Fibroblast of skin of scalp (primary cell): Measurements from ENCODE around the gene ASCL2.
"Not testable (repeated sequence)": the region's sequence is repeated elsewhere in the genome, so short reads cannot be mapped to it uniquely, and the experiment has no call there.

ENCODE experiments used
- DNase-seq: peaks from one replicate; pipeline ENCODE4 v3.0.0-alpha.2; 2013

ASCL2 gene

DNA sequence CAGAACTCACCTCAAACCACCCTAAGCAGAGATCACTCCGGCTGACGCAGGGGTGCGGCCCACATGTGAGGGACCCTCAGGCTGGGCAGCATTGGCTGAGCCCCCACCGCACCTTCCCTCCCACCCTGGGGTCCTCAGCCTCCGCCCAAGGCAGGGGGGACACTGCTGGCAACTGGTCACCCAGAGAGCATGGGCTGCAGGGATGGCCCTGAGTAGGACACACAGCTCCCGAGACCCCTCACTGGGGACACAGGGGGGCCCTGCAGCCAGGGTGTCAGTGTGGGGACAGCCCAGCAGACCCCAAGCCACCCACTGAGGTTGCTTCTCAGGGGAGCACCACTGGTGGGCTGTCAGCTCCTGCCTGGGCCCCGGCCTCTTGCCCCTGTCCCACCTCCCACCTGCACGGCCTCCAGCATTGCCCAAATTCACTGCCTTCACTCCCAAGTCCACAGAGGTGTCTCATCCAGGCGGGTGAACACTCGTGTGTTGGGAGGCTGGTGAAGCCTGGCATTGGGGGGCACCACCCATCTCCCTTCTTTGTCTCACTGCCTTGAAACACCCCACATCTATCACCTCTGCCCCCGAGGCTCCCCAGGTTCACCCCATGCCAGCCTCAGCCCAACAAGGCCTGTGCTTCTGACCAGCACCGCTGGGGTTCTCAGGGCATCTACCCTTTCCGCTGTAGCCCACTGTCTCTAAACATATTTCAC is 26.7 kb upstream of the ASCL2 start:
- DNase-seq: no peak

DNA sequence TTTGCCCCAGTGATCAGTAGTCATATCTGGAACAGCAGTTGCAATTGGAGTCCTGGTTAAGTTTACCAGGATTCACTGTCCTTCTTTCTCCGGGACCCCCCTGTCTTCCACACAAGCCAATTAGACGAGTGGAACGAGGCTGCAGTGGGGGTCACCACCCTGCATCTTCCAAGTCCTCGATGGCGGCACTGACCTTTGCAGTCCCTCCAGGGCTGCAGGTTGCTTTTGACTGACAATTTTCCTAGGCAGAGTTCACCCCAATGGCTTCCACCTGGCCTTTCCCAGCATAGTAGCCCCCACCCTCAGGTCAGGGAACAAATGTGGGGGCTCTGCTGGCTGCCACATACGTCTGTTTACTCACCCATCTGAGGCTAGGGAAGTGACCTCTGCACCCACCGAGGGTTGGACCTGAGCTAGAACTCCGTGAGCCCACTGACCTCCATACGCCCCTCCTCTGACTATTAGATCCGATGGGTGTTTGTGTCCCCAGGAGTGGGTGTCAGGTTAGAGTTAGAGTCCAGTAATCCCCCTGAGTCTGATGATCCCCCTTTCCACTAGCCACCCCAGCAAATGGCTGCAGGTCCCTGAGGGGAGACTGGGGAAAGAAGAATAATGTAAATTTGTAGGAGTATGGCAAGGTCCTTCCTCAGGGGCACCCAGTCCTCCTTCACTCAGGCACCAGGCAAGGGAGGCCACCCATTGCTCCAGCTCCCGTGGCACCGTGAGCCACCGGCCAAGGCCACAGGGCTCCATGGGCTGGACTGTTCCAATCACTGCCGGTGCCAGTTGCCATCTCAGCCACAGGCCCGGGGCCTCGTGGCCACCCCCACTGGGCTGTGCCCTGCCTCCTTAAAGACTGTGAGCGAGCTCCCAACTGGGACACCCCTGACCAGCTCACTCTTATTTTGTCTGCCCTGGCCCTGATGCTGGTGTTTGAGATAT is 25.9 kb upstream of the ASCL2 start:
- DNase-seq: no peak

- DNase-seq: no peak
These were observed 24.5 kb upstream of the ASCL2 start for GRCh38 chr11:2294926-2295290.

- no peak for DNase-seq
These were observed 23.9 kb upstream of the ASCL2 start for GRCh38 chr11:2293984-2294925.

- DNase-seq: no peak
These were observed 23.2 kb upstream of the ASCL2 start for GRCh38 chr11:2293531-2293971.

DNA sequence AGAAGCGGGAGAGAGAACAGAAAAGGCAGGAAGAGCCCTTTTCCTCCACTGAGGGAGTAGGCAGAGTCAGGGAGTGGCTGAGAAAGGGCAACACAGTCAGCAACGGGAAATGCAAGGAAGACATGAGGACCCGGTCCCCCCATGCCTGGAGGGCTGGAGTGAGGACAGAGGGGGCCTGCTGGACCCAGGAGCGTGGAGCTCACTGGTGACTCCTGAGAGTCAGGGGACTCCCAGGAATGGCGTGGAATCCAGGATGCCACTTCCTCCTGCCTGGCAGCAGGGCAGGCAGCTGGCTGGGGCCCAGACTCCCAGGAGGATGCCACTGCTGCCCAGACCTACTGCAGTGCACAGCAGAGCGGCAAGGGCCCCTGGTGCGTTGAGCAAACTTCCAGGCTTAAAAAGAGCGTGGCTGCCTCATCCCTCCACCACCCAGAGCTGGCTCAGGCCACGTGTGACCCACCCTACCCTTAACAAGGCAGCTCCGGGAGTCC is 20.0 kb upstream of the ASCL2 start:
- no peak for DNase-seq

DNA sequence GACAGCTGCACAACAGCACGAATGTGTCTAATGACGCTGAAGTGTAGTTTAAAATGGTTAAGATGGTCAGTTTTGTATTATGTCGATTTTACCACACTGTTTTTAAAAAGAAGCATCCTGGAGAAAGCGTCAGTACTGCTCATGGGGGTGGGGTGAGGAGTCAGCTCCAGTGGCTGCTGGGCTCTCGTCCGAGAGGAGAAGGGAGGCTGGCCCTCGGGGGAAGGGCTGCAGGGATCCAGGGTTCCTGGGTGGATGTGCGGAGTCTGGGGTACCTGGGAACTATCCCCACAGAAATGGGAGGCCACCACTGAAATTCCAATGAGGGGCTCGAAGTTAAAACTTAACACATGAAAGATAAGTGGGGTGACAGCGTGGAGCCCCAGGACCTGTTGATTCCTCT is 19.5 kb upstream of the ASCL2 start:
- no peak for DNase-seq

- DNase-seq: no peak
These were observed 19.0 kb upstream of the ASCL2 start for GRCh38 chr11:2289350-2289749.

GRCh38 chr11:2287091-2287490 is 16.7 kb upstream of the ASCL2 start:
- DNase-seq: no peak

DNA sequence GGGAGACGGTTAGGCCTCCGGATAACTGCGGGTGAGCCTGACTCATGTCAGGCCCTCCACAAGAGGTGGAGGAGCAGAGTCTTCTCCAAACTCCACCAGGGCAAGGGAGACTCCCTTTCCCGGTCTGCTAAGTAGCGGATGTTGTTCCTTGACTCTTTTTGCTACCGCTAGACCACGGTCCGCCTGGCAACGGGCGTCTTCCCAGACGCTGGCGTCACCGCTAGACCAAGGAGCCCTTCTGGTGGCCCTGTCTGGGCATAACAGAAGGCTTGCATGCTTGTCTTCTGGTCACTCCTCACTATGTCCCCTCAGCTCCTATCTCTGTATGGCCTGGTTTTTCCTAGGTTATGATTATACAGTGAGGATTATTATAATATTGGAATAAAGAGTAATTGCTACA is 16.0 kb upstream of the ASCL2 start:
- DNase-seq: not testable (repeated sequence)

DNA sequence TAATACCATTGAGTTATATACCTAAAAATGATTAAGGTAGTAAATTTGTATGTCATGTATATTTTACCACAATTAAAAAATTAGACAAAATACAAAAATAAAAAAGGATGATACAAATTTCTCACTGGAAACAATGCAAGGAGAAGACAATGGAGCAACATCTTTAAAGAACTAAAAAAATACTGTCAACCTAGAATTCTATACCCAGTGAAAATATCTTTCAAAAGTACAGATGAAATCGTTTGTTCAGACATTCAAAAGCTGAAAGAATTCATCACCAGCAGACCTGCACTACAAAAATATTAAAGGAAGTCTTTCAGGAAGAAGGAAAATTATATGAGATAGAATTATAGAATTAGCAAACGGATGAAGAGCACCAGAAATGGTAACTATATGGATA is 9.8 kb upstream of the ASCL2 start:
- DNase-seq: no peak

DNA sequence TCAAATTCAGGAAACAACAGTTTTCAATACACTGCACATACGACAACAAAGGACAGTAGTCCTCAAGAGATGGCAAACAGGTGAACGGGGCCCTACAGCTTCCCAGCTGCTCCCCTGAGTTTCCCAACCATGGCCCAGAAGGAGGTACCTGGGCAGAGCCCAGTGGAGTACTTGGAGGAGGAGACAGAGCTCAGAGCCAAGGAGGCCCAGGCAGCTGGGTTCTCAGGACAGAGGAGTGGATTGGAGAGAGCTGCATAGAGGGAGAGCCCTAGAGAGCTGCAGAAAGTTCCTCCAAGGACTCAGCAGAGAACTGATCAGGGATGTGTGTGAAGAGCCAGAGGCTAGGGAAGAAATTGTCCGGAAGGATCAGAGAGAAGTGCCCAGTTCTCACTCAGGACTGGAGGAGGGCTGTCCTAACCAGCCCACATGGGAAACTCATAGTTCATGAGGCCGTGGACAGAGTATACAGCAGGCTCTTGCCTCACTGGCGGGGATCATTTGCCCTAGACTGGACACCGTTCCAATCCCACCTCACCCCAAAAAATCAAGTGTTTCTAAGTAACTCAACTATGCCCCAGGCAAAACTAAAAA is 7.6 kb upstream of the ASCL2 start:
- no peak for DNase-seq

DNA sequence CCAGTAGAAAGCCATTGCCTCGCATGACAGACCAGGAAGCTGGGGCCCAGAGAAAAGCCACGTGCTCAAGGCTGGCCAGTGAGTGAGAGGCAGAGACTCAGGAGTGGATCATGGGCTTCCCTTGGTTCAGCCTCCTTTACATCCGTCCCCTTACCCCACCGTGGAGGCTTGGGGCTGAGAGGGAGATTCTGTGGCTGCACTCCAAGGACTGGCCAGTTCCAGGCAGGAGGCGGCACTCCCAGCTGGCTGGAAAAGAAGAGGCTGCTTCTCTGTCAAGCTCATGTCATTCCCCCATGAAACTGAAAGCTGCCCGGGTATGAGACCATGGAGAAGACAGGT is 6.6 kb upstream of the ASCL2 start:
- DNase-seq: no peak

DNA sequence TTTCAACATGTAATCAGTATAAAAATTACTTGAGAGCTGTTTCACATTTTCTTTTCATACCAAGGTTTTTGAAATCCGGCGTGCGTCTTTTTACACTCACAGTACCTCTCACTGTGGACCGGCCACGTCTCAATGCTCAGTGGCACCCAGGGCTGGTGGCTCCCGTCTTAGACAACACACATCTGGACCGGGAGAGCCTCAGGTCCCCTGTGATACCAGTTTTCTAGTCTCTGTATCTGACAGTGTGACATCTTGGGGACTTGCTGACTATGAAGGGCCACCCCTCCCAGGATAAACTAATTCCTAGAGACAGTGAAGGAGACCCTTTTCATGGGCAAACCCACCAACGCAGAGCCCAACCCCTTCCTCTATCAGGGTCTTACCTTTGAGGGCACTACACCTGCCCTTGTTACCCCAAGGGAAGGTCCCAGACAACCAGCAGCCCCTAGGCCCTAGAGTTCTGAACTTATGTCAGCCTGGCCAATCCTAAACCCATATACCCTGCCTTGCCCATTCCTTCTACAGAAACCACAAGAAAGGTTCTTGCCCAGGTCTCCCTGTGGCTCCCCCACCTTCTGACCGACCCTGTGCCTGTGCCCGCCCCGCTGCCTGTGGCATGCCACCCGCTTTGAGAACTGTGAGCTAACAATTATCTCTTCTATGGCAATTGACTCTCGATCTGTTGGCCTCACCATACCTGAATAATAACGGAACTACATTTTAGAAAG is 6.1 kb upstream of the ASCL2 start:
- no peak for DNase-seq

- no peak for DNase-seq
These were observed 5.2 kb upstream of the ASCL2 start for GRCh38 chr11:2275334-2276279.

DNA sequence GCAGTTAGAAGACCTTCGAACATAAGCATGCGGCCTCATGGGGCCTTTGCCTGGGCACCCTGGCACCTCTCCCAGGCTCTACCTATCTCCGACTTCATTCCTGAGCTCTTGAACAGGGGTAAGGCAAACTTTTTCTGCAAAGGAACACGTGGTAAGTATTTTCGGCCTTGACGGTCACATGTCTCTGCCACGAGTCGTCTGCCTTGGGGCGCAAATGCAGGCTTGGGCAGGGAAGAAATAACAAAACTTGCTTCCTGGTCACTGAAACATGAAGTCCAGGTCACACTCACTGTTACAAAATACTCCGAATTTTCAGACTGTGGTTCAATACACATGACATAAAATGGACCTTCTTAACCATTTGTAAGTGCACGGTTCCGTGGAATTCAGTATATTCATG is 3.4 kb upstream of the ASCL2 start:
- no peak for DNase-seq

DNA sequence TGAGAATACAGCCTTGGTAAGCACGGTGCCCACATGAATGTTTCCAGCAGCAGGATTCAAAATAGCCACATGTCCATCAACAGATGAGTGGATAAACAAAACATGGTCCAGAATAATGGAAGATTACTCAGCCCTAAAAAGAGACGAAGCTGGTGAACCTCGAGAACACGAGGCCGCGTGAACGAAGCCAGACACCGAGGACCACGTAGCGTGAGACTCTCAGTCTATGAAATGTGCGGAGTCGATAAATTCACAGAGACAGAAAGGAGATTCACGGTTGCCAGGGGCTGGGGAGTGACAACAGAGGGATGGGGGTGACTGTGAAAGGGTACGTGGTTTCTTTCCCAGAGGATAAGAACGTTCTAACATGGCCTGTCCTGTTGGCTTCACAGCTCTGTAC is 2.9 kb upstream of the ASCL2 start:
- no peak for DNase-seq

DNA sequence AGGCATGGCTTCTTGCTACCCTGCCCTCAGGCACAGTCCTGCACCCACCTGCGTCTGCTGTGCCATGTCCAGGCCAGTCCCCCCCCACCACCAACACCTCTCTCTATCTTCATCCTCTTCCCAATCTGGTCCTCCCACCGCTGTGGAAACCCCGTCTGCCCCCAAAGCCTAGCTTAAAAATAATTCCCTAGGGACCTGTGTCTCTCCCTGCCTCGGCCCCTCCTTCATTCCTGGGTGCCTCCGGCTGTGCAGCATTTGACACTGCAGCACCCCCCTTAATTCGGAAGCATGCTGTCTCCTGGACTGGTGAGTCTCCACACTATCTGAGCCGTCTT is 2.5 kb upstream of the ASCL2 start:
- no peak for DNase-seq

DNA sequence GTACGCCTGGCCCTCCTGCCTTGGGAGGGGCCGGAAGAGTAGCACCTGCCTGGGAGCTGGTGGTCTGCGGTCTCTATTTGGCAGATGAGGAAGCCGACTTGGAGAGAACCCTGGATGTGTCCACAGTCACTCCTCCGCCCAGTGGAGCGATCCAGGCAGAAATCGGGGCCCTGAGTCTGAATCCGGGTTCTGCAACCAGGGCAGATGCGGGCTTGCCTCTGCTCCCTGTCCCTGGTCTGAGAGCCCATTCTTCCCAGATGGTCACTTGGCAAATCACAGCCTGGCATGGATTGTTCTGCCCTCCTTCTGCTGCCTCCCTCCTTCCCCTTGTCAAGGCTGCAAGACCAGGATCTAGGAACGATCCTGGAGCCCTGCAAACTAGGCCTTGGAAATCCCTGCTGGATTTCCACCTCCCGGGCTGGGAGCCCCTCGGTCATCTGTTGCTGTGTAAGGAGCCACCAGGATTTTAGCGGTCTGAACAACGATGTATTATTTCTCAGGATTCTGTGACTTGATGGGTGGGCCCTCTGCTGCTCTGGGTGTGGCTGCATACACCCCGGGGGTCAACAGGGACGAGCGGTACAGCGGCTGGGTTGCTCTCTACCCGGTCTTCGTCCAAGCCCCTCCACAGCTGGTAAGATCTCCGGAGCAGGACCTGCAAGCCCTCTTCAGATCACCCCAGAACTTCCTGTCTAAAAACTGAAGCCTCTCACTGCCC is 2.0 kb upstream of the ASCL2 start:
- no peak for DNase-seq
